Body of pancreas (tissue), 4 donors: ENCODE data around the gene DNAI7.

Source experiments
- POLR2A ChIP-seq, 3 donors: fragments of 450-650 bp; IDR thresholded peaks; one replicate each; pipeline ENCODE4 v1.6.1; 2016; ENCODE audit warnings: antibody characterized with exemption in 3 of 3, mild to moderate bottlenecking in 2 of 3
- TF ChIP-seq, protein P1 (sequence below), 7 experiments: fragments of 450-650 bp in 4 of 7; fragments of 200-600 bp in 3 of 7; sonication (generic) in 3 of 7; IDR thresholded peaks; one replicate each; pipeline ENCODE4 v1.5.1; 2016 to 2019; ENCODE audit warnings: antibody characterized with exemption in 7 of 7

DNA sequence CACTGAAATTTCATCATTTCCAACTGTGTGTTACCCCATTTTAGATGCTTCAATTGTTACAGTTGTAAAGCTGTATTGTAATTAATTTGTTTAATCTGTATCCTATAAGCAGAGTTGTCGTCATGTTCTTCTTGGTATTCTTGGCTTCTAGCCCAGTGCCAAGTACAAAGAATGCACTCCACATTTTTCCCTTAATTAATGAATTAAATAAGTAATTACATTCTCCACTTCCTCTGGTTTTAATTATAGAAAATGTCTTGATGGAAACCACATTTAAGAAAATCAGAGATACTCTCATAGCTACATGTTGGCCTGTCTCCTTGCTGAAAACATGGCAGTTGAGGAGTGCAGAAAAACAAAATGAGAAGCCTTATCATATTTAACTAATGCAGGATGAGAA, 746 bp downstream of the DNAI7 start:
- TF ChIP-seq, protein P1, sequence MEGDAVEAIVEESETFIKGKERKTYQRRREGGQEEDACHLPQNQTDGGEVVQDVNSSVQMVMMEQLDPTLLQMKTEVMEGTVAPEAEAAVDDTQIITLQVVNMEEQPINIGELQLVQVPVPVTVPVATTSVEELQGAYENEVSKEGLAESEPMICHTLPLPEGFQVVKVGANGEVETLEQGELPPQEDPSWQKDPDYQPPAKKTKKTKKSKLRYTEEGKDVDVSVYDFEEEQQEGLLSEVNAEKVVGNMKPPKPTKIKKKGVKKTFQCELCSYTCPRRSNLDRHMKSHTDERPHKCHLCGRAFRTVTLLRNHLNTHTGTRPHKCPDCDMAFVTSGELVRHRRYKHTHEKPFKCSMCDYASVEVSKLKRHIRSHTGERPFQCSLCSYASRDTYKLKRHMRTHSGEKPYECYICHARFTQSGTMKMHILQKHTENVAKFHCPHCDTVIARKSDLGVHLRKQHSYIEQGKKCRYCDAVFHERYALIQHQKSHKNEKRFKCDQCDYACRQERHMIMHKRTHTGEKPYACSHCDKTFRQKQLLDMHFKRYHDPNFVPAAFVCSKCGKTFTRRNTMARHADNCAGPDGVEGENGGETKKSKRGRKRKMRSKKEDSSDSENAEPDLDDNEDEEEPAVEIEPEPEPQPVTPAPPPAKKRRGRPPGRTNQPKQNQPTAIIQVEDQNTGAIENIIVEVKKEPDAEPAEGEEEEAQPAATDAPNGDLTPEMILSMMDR (IDR thresholded peaks at IDR 0.05) = no peak
- no peak for TF ChIP-seq POLR2A (IDR thresholded peaks at IDR 0.05)
